Transverse colon (tissue), 4 donors: ENCODE measurements around the gene FOSL1. TPM values are rescaled to one million over a fixed set of nuclear protein-coding genes. Genes with fewer than 3 reads are reported as not detected.
A peak's percentile ranks its signal among the peaks of the same experiment; 100 is the strongest.

Source experiments
- DNase-seq: peaks from one replicate; pipeline ENCODE4 v3.0.0-alpha.2; 2019
- H3K27ac ChIP-seq, 4 donors: fragments of 200-600 bp; sonication (generic); 2 replicates each; pipeline ENCODE4 v1.5.1; 2016 to 2018; ENCODE audit warnings: inconsistent platforms in 4 of 4
- H3K27me3 ChIP-seq: fragments of 200-600 bp; sonication (generic); 2 replicates; pipeline ENCODE4 v1.5.1; 2017; ENCODE audit warnings: inconsistent platforms
- H3K36me3 ChIP-seq, 4 donors: fragments of 200-600 bp; sonication (generic); 2 replicates each; pipeline ENCODE4 v1.5.1; 2017 to 2019; ENCODE audit warnings: inconsistent platforms in 4 of 4
- H3K4me1 ChIP-seq, 4 donors: fragments of 200-600 bp; sonication (generic); 2 replicates each; pipeline ENCODE4 v1.5.1; 2017 to 2020; ENCODE audit warnings: inconsistent platforms in 4 of 4
- H3K4me3 ChIP-seq, 4 donors: fragments of 200-600 bp; sonication (generic); 1 replicate in 1 of 4; 2 replicates in 3 of 4; pipeline versions ENCODE4 v1.5.1 to v1.6.1; 2017 to 2019; ENCODE audit warnings: inconsistent platforms in 4 of 4
- H3K9me3 ChIP-seq, 2 donors: fragments of 200-600 bp; sonication (generic); 2 replicates each; pipeline ENCODE4 v1.5.1; 2017 to 2019; ENCODE audit warnings: inconsistent platforms in 2 of 2
- CTCF ChIP-seq, 5 experiments: fragments of 200-600 bp in 3 of 5; fragments of 450-650 bp in 2 of 5; sonication (generic) in 3 of 5; IDR thresholded peaks; 1 replicate in 2 of 5; 2 replicates in 3 of 5; pipeline ENCODE4 v1.5.1; 2016 to 2017; ENCODE audit warnings: antibody characterized with exemption in 5 of 5, inconsistent platforms in 3 of 5, mild to moderate bottlenecking in 2 of 5, moderate library complexity in 1 of 5
- EP300 ChIP-seq: sonication (generic); formaldehyde crosslinking; IDR thresholded peaks from one replicate; pipeline ENCODE4 v1.6.1; 2017; ENCODE audit warnings: antibody characterized with exemption, low read depth
- POLR2A ChIP-seq: fragments of 450-650 bp; IDR thresholded peaks from one replicate; pipeline ENCODE4 v1.6.1; 2016; ENCODE audit warnings: antibody characterized with exemption, mild to moderate bottlenecking, moderate library complexity
- POLR2AphosphoS5 ChIP-seq, 3 donors: sonication (generic); formaldehyde crosslinking; IDR thresholded peaks; one replicate each; pipeline ENCODE4 v1.6.1; 2016; ENCODE audit warnings: antibody characterized with exemption in 3 of 3
- WGBS, 2 donors: methylation state at CpG; one replicate each; pipeline ENCODE4 v1.1.5; 2018; ENCODE audit warnings: low coverage in 1 of 2; 5-methylcytosine and 5-hydroxymethylcytosine counted together
- in situ Hi-C, 4 donors: fragments of 200-750 bp; cut with MboI; loops; one replicate each; pipeline versions ENCODE4 v1.15.0 to v1.15.1; 2017; ENCODE audit warnings: low sequenced_read_pairs in 3 of 4, low pct_ligation_motif_present in 1 of 4, low pct_unique_long_range_greater_than_20kb in 1 of 4
- intact Hi-C: fragments of 100-400 bp; cut with DNase I; formaldehyde crosslinking; loops from one replicate; pipeline ENCODE4 v1.15.1; 2023; ENCODE audit warnings: low total_unique reads
- total RNA-seq, 4 donors: library from RNA; depleted of rRNA; stranded (reverse); fragments of >200 nt; gene quantifications; one replicate each; pipeline ENCODE4 v1.1.0, GENCODE V29; 2016

FOSL1 gene
- total RNA-seq, 4 donors from 2014 or later = 1.2 to 11.6 TPM; not detected in 2

GRCh38 chr11:65891219-65892136 is 8.7 kb downstream of the FOSL1 start:
- WGBS, 2 donors = 5% methylated on average over 54 of the region's 57 CpGs; no CpG with 5 or more reads in 1 of the 2 donors
- DNase-seq = no peak
- H3K4me1 ChIP-seq = peaks cover 39 to 72% (median 58%) of the 10 kb centered on the region in 4 donors

DNA sequence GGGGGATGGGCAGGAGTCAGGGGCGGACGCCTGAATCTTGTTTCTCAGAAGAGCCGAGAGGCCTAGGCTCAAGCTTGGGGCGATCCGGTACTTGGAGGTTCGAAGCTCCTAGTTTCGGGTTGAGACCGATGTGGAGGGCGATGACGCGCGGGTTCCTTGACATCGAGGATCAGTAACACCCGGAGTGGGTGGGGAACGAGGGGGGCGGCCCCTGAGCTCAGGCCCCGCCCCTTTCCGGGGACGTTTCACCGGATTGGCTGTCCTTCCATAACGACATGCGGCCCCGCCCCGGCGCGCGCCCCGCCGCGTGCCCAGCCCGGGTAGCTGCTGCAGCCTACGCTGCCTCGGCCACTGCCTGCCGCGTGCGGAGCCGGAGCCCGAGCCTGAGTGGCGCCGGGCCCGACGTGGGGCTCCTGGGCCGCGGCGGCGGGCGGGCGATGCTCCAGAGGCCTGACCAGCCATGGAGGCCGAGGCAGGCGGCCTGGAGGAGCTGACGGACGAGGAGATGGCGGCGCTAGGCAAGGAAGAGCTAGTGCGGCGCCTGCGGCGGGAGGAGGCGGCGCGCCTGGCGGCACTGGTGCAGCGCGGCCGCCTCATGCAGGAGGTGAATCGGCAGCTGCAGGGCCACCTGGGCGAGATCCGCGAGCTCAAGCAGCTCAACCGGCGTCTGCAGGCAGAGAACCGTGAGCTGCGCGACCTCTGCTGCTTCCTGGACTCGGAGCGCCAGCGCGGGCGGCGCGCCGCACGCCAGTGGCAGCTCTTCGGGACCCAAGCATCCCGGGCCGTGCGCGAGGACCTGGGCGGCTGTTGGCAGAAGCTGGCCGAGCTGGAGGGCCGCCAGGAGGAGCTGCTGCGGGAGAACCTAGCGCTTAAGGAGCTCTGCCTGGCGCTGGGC is 9.6 kb downstream of the FOSL1 start, which contains the start of gene CCDC85B:
Gene CCDC85B, plus strand, starts transcription at position 350 of the 895 bp plus-strand sequence. Its CDS starts 111 bp downstream, at position 461.
- in situ Hi-C loops (loop anchor here in 2 of 4 donors (25.0 kb wide), 1 partner anchor 97 kb away; no protein-coding TSS in a partner anchor), intact Hi-C loops (no loop called here)
- Histone ChIP-seq H3K27ac (peak within 1 kb of the TSS; percentile 95 to 99 (median 97)), H3K9me3 (no peaks in the 10 kb centered on the region), H3K27me3 (no peaks in the 10 kb centered on the region), H3K4me1 (peaks cover 39 to 73% (median 58%) of the 10 kb centered on the region in 4 donors), H3K36me3 (no peaks in the 10 kb centered on the region), H3K4me3 (peak within 1 kb of the TSS; percentile 45 to 79 (median 69))
- DNase-seq = peak; percentile 99
- TF ChIP-seq EP300 = no peak
- TF ChIP-seq POLR2AphosphoS5 (IDR thresholded peaks at IDR 0.05) = peak; percentile 86 to 97 (median 95)
- peak; percentile 81 for TF ChIP-seq POLR2A
- TF ChIP-seq CTCF (IDR thresholded peaks at IDR 0.05) = peak in 3 of 5 experiments; percentile 11 to 48 (median 31)
- WGBS, 2 donors = 1% methylated on average over 27 of the region's 94 CpGs; no CpG with 5 or more reads in 1 of the 2 donors

More at GRCh38 chr11:65891219-65892136, 8.7 kb downstream of the FOSL1 start:
- Histone ChIP-seq H3K36me3 (no peaks in the 10 kb centered on the region), H3K9me3 (no peaks in the 10 kb centered on the region), H3K4me3 (peak overlapping the region; percentile 45 to 79 (median 69)), H3K27me3 (no peaks in the 10 kb centered on the region), H3K27ac (peak overlapping the region; percentile 95 to 99 (median 97))
- intact Hi-C loops = no loop called here
- in situ Hi-C loops = loop anchor here in 2 of 4 donors (25.0 kb wide), 1 partner anchor 96 kb away; no protein-coding TSS in a partner anchor
- TF ChIP-seq EP300 (no peak), POLR2A (peak; percentile 17), POLR2AphosphoS5 (IDR thresholded peaks at IDR 0.05) (peak in 1 of 3 donors; percentile 22)

DNA sequence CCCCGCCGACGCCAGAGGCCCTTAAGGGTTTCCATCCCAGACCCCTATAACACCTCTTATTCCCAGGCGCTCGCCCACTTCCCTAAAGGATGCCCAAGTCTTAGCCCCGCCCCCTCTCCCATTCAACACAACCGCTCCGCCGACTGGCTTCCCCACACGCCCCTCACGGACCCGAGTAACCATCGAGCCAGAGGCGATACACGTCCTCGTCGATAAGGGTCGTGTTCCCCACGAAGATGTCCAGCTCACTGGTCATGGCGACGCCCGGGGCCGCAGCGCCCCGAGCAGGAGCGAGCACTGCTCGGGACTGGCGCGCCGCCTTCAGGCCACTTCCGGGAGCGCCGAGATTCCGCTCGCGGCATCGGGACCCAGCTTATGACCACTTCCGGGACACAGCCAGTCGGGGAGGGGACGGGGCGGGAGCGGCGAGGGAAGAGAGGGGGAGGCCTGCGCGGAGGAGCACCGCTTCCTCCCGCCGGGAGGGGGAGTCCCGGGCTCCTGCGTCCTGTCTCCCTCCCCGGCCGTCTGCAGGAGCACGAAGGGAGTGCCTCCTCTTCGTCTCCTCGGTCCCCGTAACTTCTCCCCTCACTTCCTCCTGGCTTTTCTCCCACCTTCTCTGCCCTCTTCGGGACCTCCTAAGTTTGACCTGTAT is 11.9 kb downstream of the FOSL1 start, which contains the start of gene FIBP:
Gene FIBP, minus strand, starts transcription at position 309 of the 652 bp plus-strand sequence. Its CDS starts 53 bp downstream, at position 256.
- peaks cover 36 to 70% (median 55%) of the 10 kb centered on the region in 4 donors for H3K4me1 ChIP-seq
- intact Hi-C loops = loop anchor here (2.0 kb wide), 1 partner anchor 31 kb away; the partner anchor contains the start of genes C11orf68 and DRAP1
- in situ Hi-C loops = loop anchor here in 3 of 4 donors (10.0 to 25.0 kb wide), 2 partner anchors 97 to 99 kb away; no protein-coding TSS in a partner anchor
- peak; percentile 94 for TF ChIP-seq POLR2A
- TF ChIP-seq EP300 = no peak
- TF ChIP-seq CTCF (IDR thresholded peaks at IDR 0.05) = peak; percentile 77 to 99 (median 87)
- TF ChIP-seq POLR2AphosphoS5 (IDR thresholded peaks at IDR 0.05) = peak; percentile 90 to 97 (median 93)
- peak within 1 kb of the TSS; percentile 95 to 99 (median 97) for H3K27ac ChIP-seq
- 0 to 1% methylated on average over 3 to 53 of the region's 57 CpGs for WGBS, 2 donors
- no peaks in the 10 kb centered on the region for H3K27me3 ChIP-seq
- no peaks in the 10 kb centered on the region for H3K9me3 ChIP-seq
- peak within 1 kb of the TSS; percentile 50 to 79 (median 54) for H3K4me3 ChIP-seq
- peak; percentile 98 for DNase-seq
- H3K36me3 ChIP-seq = peaks cover 0 to 4% (median 0%) of the 10 kb centered on the region in 4 donors
